ENCODE results near the gene DCX.

The DCX gene

GRCh38 chrX:111355523-111356115 lies 56.4 kb downstream of the DCX start:
- no peak overlapping the region for H3K27ac ChIP-seq

GRCh38 chrX:111354496-111354895 lies 57.5 kb downstream of the DCX start:
- Histone ChIP-seq H3K36me3 (no peaks in the 10 kb centered on the region), H3K27me3 (no peaks in the 10 kb centered on the region), H3K4me3 (ENCODE audit: low read depth in 1 of 2, low read length in 1 of 2) (no peak overlapping the region), H3K4me1 (ENCODE audit: control insufficient read depth in 1 of 2, insufficient read depth in 1 of 2, low read depth in 1 of 2, low read length in 1 of 2) (no peaks in the 10 kb centered on the region), H3K27ac (no peak overlapping the region), H3K9me3 (no peaks in the 10 kb centered on the region)
- no peak for TF ChIP-seq CTCF (IDR thresholded peaks at IDR 0.05)

More at GRCh38 chrX:111355523-111356115, 56.4 kb downstream of the DCX start:
- Histone ChIP-seq H3K4me3 (ENCODE audit: low read depth in 1 of 2, low read length in 1 of 2) (no peak overlapping the region), H3K27me3 (no peaks in the 10 kb centered on the region), H3K4me1 (ENCODE audit: control insufficient read depth in 1 of 2, insufficient read depth in 1 of 2, low read depth in 1 of 2, low read length in 1 of 2) (no peaks in the 10 kb centered on the region), H3K36me3 (no peaks in the 10 kb centered on the region), H3K9me3 (no peaks in the 10 kb centered on the region)
- no peak for TF ChIP-seq CTCF (IDR thresholded peaks at IDR 0.05)

- no peak for TF ChIP-seq CTCF (IDR thresholded peaks at IDR 0.05)
- H3K4me1 ChIP-seq (ENCODE audit: control insufficient read depth in 1 of 2, insufficient read depth in 1 of 2, low read depth in 1 of 2, low read length in 1 of 2) = no peaks in the 10 kb centered on the region
- H3K9me3 ChIP-seq = no peaks in the 10 kb centered on the region
- H3K27me3 ChIP-seq = no peaks in the 10 kb centered on the region
- H3K36me3 ChIP-seq = no peaks in the 10 kb centered on the region
- H3K4me3 ChIP-seq (ENCODE audit: low read depth in 1 of 2, low read length in 1 of 2) = no peak overlapping the region
- H3K27ac ChIP-seq = no peak overlapping the region
Measured at GRCh38 chrX:111353793-111354192, 58.2 kb downstream of the DCX start.

- no peaks in the 10 kb centered on the region for H3K9me3 ChIP-seq
- H3K4me1 ChIP-seq (ENCODE audit: control insufficient read depth in 1 of 2, insufficient read depth in 1 of 2, low read depth in 1 of 2, low read length in 1 of 2) = no peaks in the 10 kb centered on the region
- H3K27me3 ChIP-seq = no peaks in the 10 kb centered on the region
- no peaks in the 10 kb centered on the region for H3K36me3 ChIP-seq
- no peak overlapping the region for H3K4me3 ChIP-seq (ENCODE audit: low read depth in 1 of 2, low read length in 1 of 2)
- no peak overlapping the region for H3K27ac ChIP-seq
- no peak for TF ChIP-seq CTCF (IDR thresholded peaks at IDR 0.05)
Measured at GRCh38 chrX:111352424-111352823, 59.6 kb downstream of the DCX start.

- H3K4me1 ChIP-seq (ENCODE audit: control insufficient read depth in 1 of 2, insufficient read depth in 1 of 2, low read depth in 1 of 2, low read length in 1 of 2) = no peaks in the 10 kb centered on the region
- H3K4me3 ChIP-seq (ENCODE audit: low read depth in 1 of 2, low read length in 1 of 2) = no peak overlapping the region
- TF ChIP-seq CTCF (IDR thresholded peaks at IDR 0.05) = no peak
- no peaks in the 10 kb centered on the region for H3K27me3 ChIP-seq
- H3K36me3 ChIP-seq = no peaks in the 10 kb centered on the region
- H3K27ac ChIP-seq = no peak overlapping the region
- no peaks in the 10 kb centered on the region for H3K9me3 ChIP-seq
Measured at GRCh38 chrX:111349934-111350333, 62.1 kb downstream of the DCX start.

GRCh38 chrX:111349101-111349500 lies 62.9 kb downstream of the DCX start:
- H3K4me1 ChIP-seq (ENCODE audit: control insufficient read depth in 1 of 2, insufficient read depth in 1 of 2, low read depth in 1 of 2, low read length in 1 of 2) = no peaks in the 10 kb centered on the region
- H3K36me3 ChIP-seq = no peaks in the 10 kb centered on the region
- H3K4me3 ChIP-seq (ENCODE audit: low read depth in 1 of 2, low read length in 1 of 2) = no peak overlapping the region
- H3K27ac ChIP-seq = no peak overlapping the region
- no peaks in the 10 kb centered on the region for H3K27me3 ChIP-seq
- no peak for TF ChIP-seq CTCF (IDR thresholded peaks at IDR 0.05)
- H3K9me3 ChIP-seq = no peaks in the 10 kb centered on the region
